HG03064 (cell line): ENCODE measurements around the gene TBCCD1.
"Not testable (repeated sequence)": the region's sequence is repeated elsewhere in the genome, so short reads cannot be mapped to it uniquely, and the experiment has no call there.

ENCODE experiments used
- ATAC-seq: cut with Tn5 transposase; IDR thresholded peaks from one replicate; pipeline ENCODE4 v1.9.1; 2021; ENCODE audit warnings: low read depth; ENCODE audit not compliant: unreplicated experiment

TBCCD1 gene

DNA sequence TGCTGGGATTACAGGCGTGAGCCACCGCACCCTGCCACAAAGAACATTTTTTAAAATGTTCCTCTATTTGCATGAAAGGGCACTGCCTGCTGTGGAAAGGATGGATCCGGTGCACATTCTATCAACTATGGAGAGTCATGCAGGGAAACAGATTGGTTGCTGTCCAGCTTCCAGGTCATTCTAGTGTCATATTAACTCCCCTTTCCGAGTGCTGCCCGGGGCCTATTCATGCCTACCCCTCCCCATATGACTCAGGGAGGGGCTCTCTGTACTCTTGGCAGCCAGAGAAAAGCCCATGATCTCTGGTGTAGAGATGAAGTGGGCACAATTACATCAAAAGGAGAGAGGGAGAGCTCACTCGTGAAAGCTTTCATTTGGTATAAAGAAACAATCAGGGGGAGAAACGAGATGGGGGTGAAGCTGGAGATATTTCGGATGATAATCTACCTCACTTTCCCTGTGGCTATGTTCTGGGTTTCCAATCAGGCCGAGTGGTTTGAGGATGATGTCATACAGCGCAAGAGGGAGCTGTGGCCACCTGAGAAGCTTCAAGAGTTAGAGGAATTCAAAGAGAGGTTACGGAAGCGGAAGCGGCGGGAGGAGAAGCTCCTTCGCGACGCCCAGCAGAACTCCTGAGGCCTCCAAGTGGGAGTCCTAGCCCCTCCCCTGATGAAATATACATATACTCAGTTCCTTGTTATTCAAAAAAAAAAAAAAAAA lies 29.6 kb upstream of the TBCCD1 start:
- no peak for ATAC-seq

DNA sequence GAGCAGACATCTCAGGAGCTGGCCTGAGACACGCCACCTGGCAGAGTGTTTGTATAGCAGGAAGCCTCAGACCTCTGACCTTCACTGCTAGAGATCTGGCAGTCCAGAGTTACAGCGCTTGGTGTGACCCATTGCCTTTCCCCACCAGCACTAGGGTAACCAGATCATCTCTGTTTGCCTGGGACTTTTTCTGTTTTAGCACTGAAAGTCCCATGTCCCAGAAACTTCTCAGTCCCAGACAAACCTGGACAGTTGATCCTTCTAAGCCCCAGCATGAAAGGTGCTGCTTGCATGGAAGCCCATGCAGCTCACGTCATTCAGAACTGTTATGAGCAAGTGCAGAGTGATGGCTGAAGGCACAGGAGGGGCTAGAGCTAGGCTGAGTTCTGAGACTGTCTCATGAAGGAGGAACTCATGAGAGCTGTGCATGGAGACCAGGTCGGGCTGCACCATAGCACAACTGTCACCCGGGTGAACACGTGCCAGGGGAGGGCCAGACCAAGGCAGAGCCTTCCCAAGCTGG lies 27.5 kb upstream of the TBCCD1 start:
- ATAC-seq = no peak

DNA sequence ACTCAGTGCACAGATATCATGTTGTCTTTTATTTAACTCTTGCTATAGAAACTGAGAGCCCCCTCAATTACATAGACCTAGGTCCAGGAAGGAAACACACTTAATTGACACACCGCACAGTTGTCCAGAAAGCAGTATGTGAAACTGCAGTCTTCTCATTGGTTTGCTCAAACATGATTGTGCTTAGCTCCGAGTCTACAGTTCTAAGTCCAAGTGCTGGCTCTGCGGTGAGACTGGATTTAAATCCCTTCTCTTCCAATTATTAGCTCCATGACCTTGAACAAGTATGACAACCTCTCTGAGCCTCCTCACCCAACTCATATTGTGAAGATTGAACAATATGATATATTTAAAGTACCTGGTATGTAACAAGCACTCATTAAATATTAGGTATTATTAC lies 26.7 kb upstream of the TBCCD1 start:
- no peak for ATAC-seq

DNA sequence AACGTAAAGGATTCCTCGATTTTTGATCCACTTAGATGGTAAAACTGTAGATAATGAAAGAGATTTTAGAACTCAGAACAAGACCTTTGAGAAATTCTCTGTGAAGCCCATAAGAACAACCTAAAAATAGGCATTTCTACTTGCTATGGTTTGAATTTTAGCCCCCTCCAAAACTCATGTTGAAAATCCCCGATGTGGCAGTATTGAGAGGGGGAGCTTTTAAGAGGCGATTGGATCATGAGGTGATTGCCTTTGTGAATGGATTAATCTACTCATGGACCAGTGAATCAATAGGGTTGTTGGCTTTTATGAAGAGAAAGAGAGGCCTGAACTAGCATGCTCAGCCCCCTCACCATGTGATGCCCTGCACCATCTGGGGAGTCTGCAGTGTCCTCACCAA lies 25.5 kb upstream of the TBCCD1 start:
- no peak for ATAC-seq

DNA sequence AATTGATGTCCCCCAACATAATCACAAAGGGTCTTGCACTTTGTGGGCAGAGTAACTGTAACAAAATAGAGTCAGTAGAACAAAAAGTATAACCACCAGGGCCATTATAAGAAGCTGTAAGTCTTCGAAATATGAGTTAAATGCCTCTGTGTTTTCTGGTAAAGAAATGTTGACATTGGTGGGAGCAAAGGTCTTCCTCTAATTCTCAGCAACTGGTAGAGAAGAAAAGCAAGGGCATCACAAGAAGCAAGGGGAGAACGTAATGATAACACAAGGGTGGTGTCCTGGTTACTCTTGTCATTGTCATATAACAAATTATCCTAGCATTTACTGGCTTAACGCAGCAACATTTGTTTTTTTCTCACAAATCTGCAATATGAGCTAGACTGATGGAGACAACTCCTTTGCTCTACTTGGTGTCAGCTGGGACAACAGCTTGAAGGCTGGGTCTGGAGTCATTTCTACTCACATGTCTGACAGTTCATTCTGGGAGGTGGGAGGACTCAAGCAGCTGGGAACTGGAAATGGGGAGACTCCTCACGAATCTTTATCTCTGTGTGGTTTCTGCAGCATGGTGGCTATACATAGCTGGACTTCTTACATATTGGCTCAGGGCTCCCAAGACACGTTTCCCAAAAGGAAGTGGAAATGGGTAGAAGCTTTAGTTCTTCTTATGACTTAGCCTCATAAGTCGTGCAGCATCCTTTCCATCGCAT lies 23.6 kb upstream of the TBCCD1 start:
- no peak for ATAC-seq

DNA sequence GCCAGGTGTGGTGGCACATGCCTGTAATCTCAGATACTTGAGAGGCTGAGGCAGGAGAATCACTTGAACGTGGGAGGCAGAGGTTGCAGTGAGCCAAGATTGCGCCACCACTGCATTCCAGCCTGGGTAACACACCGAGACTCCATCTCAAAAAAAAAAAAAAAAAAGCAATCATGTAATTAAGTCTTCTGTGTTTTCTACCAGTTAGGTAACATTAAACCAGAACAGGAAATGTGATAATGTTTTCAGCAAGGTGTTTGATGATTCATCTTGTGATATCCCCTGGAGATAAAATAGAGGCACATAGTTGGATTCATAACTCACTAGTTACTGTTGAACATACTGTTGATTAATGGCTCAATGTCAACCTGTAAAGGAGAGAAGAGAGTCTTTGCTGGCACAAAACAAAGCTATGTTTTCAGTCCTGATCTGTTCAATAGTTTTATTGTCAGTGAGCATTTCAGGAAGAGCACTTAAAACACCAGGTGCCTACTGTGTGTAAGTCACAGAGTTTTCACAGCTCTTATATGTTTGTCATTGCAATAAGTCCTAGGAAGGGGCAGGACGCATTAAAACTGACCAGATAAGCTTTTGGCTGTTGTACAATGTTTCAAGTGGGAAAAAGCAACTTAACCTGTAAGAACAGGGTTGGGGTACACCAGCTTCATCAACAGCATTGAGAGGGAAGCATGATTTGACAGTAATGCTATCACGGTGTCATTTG lies 22.9 kb upstream of the TBCCD1 start:
- ATAC-seq = no peak

DNA sequence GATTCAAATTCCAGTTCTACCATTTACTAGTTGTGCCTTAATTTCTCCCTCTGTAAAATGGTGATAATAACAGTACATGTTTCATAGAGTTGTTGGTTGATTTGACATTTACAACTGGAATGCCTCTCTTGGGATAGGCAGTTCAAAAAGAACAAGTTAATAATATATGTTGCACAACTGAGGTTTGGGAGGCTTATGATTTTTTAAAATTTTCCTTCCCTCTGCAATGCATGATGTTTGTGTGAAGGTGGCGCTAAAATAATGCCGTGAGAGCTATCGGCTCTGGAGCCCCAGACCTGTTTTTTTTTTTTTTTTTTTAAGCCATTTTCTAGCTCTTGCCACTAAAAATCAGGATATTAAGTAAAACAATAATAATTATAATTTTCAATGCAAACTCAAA lies 22.0 kb upstream of the TBCCD1 start:
- no peak for ATAC-seq

DNA sequence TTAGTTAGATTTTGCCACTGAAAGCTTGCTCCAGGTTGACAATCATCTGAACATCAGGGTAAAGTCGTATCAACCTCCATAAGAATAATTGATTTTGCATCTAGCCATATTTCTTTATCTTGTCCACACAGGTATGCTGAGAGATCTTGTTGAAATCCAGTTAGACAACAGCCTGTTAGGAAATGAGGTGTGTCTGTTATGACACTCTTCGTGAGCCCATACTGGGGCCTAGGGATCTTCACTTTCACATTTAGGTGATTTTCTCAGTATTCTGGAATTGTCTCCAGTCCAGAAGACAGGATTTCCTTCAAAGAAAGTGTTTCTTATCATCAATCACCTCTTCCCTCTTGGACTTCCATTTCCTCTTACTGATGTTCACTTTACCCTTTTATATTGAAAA lies 21.5 kb upstream of the TBCCD1 start:
- ATAC-seq = no peak

DNA sequence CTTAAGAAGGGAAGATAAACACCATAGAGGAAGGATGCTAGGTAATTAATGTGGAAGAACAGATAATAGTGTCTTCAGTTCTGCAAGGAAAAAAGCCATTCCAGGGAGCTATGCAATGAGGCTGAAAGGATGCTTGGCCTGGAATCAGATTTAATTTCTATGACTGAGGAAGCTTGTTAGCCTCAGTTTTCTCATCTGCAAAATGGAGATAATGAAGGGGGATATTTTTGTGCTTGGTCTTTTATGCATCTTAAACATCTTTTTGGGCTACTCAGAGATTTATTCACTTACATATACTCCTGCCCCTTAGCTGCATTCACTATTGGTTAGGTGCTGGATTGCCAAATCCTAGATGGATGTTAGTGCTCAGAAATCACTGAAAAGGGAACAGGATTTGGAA lies 20.0 kb upstream of the TBCCD1 start:
- no peak for ATAC-seq

DNA sequence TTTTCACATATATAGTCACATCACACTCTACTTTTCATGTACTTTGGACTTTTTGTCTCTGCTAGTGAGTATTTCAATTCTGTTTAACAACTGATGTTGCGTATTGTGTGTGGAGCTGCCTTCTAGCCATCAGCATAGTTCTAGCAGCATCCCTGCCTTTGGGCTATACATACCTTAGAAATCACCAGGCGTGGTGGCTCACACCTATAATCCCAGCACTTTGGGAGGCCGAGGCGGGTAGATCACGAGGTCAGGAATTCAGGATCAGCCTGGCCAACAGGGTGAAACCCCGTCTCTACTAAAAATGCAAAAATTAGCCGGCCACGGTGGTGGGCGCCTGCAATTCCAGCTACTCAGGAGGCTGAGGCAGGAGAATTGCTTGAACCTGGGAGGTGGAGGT lies 19.1 kb upstream of the TBCCD1 start:
- not testable (repeated sequence) for ATAC-seq

DNA sequence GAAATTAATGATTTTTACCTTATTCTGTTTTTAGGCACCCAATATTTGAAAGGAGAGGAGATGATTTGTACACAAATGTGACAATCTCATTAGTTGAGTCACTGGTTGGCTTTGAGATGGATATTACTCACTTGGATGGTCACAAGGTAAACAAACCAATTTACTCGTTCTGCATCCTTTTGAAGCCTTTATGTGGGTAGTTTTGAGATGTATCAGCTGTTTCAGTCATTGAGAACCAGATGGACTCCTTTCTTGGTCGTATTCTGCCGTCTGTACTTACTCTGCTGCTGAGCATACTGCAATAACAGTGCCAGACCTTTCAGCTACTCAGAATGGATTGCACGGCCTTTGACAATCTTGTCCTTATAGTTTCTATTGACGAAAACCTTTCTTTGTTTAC lies 16.7 kb upstream of the TBCCD1 start:
- no peak for ATAC-seq

DNA sequence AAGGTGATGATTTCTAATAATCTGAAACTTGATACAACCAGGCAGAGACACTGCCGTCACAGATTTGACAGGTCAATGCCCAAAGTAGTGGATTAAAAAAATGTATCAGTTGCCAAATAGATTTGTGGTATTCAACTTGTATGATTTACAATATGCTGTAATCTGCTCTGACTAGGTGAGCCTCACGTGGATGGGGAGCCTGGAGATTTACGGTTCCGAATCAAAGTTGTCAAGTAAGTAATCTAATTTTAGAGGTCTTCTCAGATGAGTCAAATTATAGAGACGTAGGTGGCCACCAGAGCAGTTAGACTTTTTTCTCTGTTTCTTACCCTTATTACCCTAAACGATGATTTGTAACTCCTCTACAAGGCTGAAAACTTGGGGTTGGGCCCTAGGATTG lies 15.4 kb upstream of the TBCCD1 start:
- ATAC-seq = no peak

DNA sequence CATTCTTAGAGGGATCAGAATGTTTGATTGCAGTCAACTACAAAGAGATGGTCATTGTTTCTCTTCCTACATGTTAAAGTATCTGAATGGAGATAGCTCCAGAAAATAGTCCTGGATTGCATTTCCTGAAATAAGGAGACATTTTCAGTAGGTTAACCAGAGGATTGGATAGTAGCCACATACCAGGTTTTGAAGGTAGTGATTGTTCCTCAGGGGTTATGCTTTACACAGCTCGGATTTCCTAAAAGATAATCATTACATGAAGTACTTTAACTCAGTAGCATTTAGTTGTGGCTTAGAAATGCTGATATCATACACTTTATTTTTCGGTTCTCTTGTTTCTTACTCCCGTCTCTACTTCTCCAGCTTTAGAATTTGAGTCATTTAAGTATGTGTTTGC lies 13.6 kb upstream of the TBCCD1 start:
- ATAC-seq = no peak

DNA sequence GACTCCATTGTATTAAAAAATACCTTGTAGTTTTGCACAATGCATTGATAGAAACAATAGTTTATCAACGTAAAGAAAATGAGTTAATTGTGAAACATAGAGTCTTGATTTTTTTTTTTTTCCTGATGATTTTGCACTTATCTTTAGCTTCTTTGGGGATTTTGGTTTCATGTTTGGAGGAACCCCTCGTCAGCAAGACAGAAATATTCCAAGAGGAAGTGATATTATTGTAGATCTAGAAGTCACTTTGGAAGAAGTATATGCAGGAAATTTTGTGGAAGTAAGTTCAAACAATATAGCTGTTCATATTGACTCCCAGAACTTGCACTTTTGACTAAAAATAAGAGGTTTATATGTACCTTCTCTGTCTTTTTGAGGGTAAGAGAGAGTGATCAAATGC lies 10.4 kb upstream of the TBCCD1 start:
- ATAC-seq = no peak

DNA sequence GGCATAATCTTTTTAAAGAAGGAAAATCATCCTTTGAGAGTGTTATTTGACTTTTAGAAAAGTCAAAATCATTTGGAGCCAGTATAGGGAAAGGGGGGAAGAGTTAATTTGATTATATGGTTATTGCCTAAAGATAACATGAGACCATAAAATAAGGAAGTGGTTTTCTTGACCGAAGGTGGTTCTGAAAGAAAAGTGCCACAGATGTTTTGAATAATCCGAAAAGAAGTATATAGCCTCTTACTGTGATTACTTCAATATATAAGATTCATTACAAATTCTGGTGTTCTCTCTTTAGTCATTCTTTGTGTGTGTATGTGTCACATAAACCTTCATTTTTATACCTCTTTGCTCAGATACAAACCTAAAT lies 4.5 kb upstream of the TBCCD1 start:
- ATAC-seq = no peak

DNA sequence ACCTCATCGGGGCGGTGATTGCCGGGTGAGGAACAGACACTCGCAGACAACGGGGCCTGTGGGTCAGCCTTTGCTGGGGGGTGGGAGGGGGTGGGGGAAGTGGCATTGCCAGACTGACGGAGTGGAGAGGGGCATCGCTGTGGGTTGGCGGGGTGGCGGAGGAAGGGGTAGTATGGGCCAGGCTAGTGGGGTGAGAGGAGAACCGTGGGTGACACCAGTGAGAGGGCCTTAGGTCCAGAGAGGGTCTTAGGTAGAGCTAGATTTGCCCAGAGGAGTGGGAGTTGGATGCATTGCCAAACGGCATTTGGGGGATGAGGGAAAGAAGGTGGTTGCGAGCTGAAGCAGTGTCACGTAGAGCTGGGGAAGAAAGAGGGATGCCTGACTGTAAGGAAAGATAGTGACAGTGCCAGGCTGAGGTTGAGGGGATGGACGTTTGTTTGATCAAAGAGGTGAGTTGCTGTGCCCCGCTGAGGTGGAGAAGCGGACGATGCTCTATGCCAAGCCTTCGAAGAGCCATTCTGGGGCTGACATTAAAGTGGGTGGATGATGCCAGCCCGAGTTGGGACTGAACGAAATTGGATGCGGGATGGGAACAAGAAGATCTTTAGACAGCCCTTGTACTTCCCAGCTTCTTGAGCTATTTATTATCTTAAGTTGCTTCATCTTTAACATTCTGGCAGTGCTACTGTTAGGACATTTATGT lies 4.0 kb upstream of the TBCCD1 start:
- ATAC-seq = no peak

DNA sequence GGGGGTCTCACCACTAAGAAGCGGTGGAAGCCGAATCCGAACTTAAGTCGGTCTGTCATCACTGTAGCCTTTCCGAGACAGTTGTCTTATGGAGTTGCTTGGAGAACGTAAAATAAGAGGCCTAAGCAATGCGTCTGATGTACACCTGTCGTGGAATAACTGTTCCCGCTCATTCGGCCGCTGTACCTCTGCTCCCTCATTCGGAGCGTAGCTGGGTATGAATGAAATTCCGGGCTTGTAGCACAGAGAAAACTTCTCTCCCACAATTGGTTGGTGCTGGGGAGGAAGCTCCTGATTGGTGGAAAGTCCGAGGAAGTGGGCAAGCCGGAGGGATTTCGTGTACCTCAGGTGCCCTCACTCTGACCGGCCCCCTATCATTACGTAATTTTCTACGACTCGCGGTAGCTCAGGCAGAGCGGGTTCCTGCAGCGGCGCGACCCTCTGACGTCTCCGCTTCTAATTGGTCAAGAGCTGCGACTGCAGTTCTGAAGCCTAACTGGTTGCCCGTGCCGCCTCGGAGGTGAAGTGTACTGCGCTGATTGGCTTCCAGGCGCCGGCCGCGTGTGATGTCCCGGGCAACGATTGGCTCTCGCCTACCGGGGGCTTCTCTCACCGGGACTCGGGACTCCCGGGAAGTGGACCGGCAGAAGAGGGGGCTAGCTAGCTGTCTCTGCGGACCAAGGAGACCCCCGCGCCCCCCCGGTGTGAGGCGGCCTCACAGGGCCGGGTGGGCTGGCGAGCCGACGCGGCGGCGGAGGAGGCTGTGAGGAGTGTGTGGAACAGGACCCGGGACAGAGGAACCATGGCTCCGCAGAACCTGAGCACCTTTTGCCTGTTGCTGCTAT lies 3.2 kb upstream of the TBCCD1 start, which contains the start of gene DNAJB11:
DNAJB11 (plus strand) TSS at position 625 of the 845 bp plus-strand sequence; CDS start at position 803, 178 bp downstream.
- peak; percentile 79 for ATAC-seq

DNA sequence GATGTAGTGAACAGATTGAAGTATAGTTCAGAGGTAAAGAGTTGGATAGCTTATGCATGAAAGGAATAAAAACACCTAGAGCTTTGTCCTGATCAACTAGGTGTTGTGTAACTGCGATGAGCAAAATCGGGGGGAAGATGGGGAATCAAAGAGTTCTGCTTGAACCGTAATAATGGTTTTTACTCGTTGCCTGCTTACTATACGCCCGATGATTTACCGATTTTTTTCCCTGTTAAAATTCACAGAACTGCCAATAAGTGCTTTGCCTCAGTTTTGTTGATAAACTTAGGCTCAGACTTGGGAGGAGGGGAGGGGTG lies 2.6 kb upstream of the TBCCD1 start:
- no peak for ATAC-seq

DNA sequence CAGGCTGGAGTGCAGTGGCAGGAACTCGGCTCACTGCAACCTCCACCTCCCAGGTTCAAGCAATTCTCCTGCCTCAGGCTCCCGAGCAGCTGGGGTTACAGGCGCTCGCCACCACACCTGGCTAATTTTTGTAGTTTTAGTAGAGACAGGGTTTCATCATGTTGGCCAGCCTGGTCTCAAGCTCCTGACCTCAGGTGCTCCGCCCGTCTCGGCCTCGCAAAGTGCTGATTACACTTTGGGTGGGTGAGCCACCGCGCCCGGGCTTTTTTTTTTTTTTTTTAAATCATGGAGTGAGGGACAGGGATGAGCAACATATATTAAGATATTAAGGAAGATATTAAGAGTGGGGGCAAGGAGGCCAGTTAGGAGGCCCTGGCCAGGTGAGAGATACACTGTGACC lies 2.2 kb upstream of the TBCCD1 start:
- ATAC-seq = not testable (repeated sequence)

DNA sequence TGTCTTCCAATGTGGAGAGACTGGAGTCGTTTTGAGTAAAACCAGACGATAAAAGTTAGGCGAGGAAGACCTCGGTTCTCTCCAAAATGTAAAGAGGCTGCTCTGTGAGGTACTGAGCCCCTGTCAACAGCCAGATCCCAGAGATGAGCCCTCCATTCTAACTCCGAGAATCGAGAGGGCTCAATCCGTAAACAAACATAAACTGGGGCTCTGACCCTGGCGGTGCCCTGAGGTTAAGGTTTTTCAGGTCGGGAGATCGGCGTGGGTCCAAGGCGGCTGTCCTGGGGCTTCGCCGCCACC lies 417 bp downstream of the TBCCD1 start:
- no peak for ATAC-seq
